ENCODE measurements around the gene CDK2AP2.

DNA sequence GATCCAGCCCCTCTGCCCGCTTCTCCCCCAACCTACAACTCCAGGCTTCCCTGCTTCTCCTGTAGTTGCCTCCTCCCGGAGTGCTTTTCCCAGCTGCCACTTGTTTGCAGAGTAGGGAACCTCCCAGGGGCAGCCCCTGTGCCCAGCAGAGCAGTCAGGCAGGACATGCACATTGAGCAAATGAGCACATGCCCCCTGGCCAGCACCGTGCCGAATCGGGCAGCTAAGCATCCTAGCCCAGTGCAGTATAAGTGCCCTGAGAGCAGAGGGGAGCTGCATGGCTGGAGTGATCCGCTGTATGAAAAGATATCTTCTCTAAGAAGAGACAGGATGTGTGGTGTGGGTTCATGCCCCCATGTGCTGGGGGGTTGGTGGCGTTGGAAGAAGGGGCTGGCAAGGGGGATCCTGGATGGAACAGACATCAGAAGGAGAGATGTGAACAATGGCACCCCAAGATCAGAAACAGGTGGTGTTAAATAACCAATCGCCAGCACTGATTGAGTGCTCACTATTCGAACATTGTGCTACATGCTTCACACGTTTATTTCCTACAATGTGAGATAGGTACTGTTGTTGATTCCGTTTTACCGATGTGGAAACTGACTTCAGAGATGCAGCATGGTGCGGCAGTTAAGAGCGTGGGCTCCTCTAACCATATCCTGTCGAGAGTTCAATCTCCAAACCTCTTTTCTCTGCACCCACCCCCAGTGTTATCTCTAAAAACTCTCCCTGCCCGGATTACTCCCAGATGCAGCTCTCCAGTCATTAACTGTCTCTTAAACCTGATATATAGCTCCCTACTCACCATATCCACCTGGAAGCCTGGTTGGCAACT is 23.9 kb downstream of the CDK2AP2 start:
- TF ChIP-seq, protein P1, sequence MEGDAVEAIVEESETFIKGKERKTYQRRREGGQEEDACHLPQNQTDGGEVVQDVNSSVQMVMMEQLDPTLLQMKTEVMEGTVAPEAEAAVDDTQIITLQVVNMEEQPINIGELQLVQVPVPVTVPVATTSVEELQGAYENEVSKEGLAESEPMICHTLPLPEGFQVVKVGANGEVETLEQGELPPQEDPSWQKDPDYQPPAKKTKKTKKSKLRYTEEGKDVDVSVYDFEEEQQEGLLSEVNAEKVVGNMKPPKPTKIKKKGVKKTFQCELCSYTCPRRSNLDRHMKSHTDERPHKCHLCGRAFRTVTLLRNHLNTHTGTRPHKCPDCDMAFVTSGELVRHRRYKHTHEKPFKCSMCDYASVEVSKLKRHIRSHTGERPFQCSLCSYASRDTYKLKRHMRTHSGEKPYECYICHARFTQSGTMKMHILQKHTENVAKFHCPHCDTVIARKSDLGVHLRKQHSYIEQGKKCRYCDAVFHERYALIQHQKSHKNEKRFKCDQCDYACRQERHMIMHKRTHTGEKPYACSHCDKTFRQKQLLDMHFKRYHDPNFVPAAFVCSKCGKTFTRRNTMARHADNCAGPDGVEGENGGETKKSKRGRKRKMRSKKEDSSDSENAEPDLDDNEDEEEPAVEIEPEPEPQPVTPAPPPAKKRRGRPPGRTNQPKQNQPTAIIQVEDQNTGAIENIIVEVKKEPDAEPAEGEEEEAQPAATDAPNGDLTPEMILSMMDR (IDR thresholded peaks at IDR 0.05; ENCODE audit: low read length), result no peak
- TF ChIP-seq EZH2 (IDR thresholded peaks at IDR 0.05; ENCODE audit: borderline replicate concordance, low read length), result no peak
